IMR-90 (cell line): ENCODE data around the gene UBP1.

ENCODE experiments used
- CEBPB ChIP-seq: IDR thresholded peaks from 2 replicates; pipeline ENCODE4 v1.6.1; 2012; ENCODE audit warnings: low read depth, low read length, improper control_type of control experiment
- CHD1 ChIP-seq: IDR thresholded peaks from 2 replicates; pipeline ENCODE4 v1.6.1; 2012; ENCODE audit warnings: low read depth, low read length, improper control_type of control experiment
- FOS ChIP-seq: fragments of 150-350 bp; IDR thresholded peaks from 2 replicates; pipeline ENCODE4 v1.6.1; 2016; ENCODE audit warnings: low read depth, low read length
- MAFK ChIP-seq: IDR thresholded peaks from 2 replicates; pipeline ENCODE4 v1.6.1; 2012; ENCODE audit warnings: low read depth, low read length, improper control_type of control experiment
- MXI1 ChIP-seq: IDR thresholded peaks from 2 replicates; pipeline ENCODE4 v1.6.1; 2012; ENCODE audit warnings: low read depth, mild to moderate bottlenecking, low read length, moderate library complexity, borderline replicate concordance
- POLR2A ChIP-seq: IDR thresholded peaks from 2 replicates; pipeline ENCODE4 v1.6.1; 2012; ENCODE audit warnings: mild to moderate bottlenecking, low read depth, low read length
- RCOR1 ChIP-seq: IDR thresholded peaks from 2 replicates; pipeline ENCODE4 v1.6.1; 2012; ENCODE audit warnings: mild to moderate bottlenecking, low read length, improper control_type of control experiment; ENCODE audit not compliant: insufficient replicate concordance
- TF ChIP-seq, protein P1 (sequence below): conservative IDR thresholded peaks from 2 replicates; pipeline ENCODE4 v1.5.1; 2012; ENCODE audit warnings: mild to moderate bottlenecking, low read depth, low read length, improper control_type of control experiment
- TF ChIP-seq, protein P2 (sequence below): fragments of 150-350 bp; IDR thresholded peaks from 2 replicates; pipeline ENCODE4 v1.6.1; 2017; ENCODE audit warnings: mild to moderate bottlenecking, antibody characterized with exemption, low read length, low read depth

DNA sequence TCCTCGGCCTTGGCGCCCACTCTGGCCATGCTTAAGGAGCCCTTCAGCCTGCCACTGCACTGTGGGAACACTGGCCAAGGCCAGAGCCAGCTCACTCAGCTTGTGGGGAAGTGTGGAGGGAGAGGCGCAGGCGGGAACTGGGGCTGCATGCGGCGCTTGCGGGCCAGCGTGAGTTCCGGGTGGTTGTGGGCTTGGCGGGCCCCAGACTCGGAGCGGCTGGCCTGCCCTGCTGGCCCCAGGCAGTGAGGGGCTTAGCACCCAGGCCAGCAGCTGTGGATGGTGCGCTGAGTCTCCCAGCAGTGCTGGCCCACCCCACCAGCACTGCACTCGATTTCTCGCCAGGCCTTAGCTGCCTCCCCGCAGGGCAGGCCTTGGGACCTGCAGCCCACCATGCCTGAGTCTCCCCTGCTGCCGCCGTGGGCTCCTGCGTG is 13.1 kb upstream of the UBP1 start:
- TF ChIP-seq, protein P1, sequence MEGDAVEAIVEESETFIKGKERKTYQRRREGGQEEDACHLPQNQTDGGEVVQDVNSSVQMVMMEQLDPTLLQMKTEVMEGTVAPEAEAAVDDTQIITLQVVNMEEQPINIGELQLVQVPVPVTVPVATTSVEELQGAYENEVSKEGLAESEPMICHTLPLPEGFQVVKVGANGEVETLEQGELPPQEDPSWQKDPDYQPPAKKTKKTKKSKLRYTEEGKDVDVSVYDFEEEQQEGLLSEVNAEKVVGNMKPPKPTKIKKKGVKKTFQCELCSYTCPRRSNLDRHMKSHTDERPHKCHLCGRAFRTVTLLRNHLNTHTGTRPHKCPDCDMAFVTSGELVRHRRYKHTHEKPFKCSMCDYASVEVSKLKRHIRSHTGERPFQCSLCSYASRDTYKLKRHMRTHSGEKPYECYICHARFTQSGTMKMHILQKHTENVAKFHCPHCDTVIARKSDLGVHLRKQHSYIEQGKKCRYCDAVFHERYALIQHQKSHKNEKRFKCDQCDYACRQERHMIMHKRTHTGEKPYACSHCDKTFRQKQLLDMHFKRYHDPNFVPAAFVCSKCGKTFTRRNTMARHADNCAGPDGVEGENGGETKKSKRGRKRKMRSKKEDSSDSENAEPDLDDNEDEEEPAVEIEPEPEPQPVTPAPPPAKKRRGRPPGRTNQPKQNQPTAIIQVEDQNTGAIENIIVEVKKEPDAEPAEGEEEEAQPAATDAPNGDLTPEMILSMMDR: no peak
- TF ChIP-seq, protein P2, sequence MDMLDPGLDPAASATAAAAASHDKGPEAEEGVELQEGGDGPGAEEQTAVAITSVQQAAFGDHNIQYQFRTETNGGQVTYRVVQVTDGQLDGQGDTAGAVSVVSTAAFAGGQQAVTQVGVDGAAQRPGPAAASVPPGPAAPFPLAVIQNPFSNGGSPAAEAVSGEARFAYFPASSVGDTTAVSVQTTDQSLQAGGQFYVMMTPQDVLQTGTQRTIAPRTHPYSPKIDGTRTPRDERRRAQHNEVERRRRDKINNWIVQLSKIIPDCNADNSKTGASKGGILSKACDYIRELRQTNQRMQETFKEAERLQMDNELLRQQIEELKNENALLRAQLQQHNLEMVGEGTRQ: no peak
- TF ChIP-seq FOS (no peak), CHD1 (no peak), RCOR1 (no peak), MAFK (no peak), POLR2A (no peak), CEBPB (no peak), MXI1 (no peak)
